Keratinocyte (primary cell): ENCODE data around the gene DISP2. TPM values are rescaled to one million over a fixed set of nuclear protein-coding genes. Genes with fewer than 3 reads are reported as not detected.

Experiments
- DNase-seq: peaks from one replicate; pipeline ENCODE4 v3.0.0-alpha.2; 2011; ENCODE audit warnings: low read depth, missing footprints, low spot score
- FAIRE-seq: peaks from 2 replicates; lab custom pipeline; 2011; peaks lifted over from hg19 to GRCh38; lab: Jason Lieb, UNC
- H2AFZ ChIP-seq: 2 replicates; pipeline ENCODE4 v1.6.0; 2012; ENCODE audit warnings: low read length, control low read depth, inconsistent platforms; ENCODE audit not compliant: control insufficient read depth
- H3K27ac ChIP-seq: 2 replicates; pipeline ENCODE4 v1.5.1; 2011; ENCODE audit warnings: low read length; ENCODE audit not compliant: control insufficient read depth, insufficient read depth
- H3K27me3 ChIP-seq: 3 replicates; pipeline ENCODE4 v1.6.0; 2011; ENCODE audit warnings: low read length; ENCODE audit not compliant: control insufficient read depth, insufficient read depth; ENCODE audit errors: extremely low read depth
- H3K36me3 ChIP-seq, 2 experiments: 2 replicates in 1 of 2; 3 replicates in 1 of 2; pipeline ENCODE4 v1.5.1; 2011; ENCODE audit warnings: low read length in 2 of 2, mild to moderate bottlenecking in 1 of 2; ENCODE audit not compliant: control insufficient read depth in 2 of 2, insufficient read depth in 2 of 2; ENCODE audit errors: extremely low read depth in 1 of 2
- H3K4me1 ChIP-seq: 3 replicates; pipeline ENCODE4 v1.5.1; 2011; ENCODE audit warnings: low read length; ENCODE audit not compliant: control insufficient read depth, insufficient read depth; ENCODE audit errors: extremely low read depth
- H3K4me2 ChIP-seq: 3 replicates; pipeline ENCODE4 v1.6.0; 2011; ENCODE audit warnings: low read depth, low read length; ENCODE audit not compliant: control insufficient read depth, insufficient read depth; ENCODE audit errors: extremely low read depth
- H3K4me3 ChIP-seq, 3 experiments: fragments of 200-600 bp in 1 of 3; sonication (generic) in 1 of 3; 2 replicates in 2 of 3; 3 replicates in 1 of 3; pipeline ENCODE4 v1.5.1; 2011 to 2016; ENCODE audit warnings: low read length in 3 of 3, mild to moderate bottlenecking in 3 of 3, control low read depth in 2 of 3, inconsistent platforms in 1 of 3, low read depth in 1 of 3, mixed read lengths in 1 of 3, mixed run types in 1 of 3, moderate library complexity in 1 of 3; ENCODE audit not compliant: control insufficient read depth in 2 of 3, insufficient read depth in 2 of 3; ENCODE audit errors: extremely low read depth in 1 of 3
- H3K79me2 ChIP-seq: 2 replicates; pipeline ENCODE4 v1.6.0; 2012; ENCODE audit warnings: low read length; ENCODE audit not compliant: control insufficient read depth, insufficient read depth
- H3K9ac ChIP-seq: 3 replicates; pipeline ENCODE4 v1.6.0; 2011; ENCODE audit warnings: low read length; ENCODE audit not compliant: control insufficient read depth, insufficient read depth; ENCODE audit errors: extremely low read depth
- H3K9me1 ChIP-seq: 3 replicates; pipeline ENCODE4 v1.6.0; 2011; ENCODE audit warnings: low read length; ENCODE audit not compliant: control insufficient read depth, insufficient read depth; ENCODE audit errors: extremely low read depth
- H3K9me3 ChIP-seq: 2 replicates; pipeline ENCODE4 v1.5.1; 2012; ENCODE audit warnings: low read depth, low read length; ENCODE audit not compliant: control insufficient read depth
- H4K20me1 ChIP-seq: 3 replicates; pipeline ENCODE4 v1.6.0; 2011; ENCODE audit warnings: low read length; ENCODE audit not compliant: control insufficient read depth, insufficient read depth; ENCODE audit errors: extremely low read depth
- CTCF ChIP-seq, 3 experiments: IDR thresholded peaks in 1 of 3; conservative IDR thresholded peaks in 1 of 3; optimal IDR thresholded peaks in 1 of 3; 2 replicates in 2 of 3; 3 replicates in 1 of 3; pipeline versions ENCODE3 to v1.5.1; 2011; ENCODE audit warnings: low read length in 3 of 3, mild to moderate bottlenecking in 3 of 3, moderate library complexity in 2 of 3, control low read depth in 1 of 3, inconsistent platforms in 1 of 3; ENCODE audit not compliant: insufficient read depth in 2 of 3; ENCODE audit errors: extremely low read depth in 1 of 3
- EZH2 ChIP-seq: IDR thresholded peaks from one replicate; pipeline ENCODE4 v1.6.1; 2012; ENCODE audit warnings: inconsistent platforms, mild to moderate bottlenecking, low read length, moderate library complexity
- dilution Hi-C: fragments of 300-500 bp; cut with MboI; formaldehyde crosslinking; loops from one replicate; pipeline ENCODE4 v1.7.0; 2020; ENCODE audit warnings: low sequenced_read_pairs; ENCODE audit not compliant: extremely low pct_ligation_motif_present
- polyA plus RNA-seq, 5 experiments: library from polyadenylated mRNA; depleted of rRNA in 3 of 5; stranded (reverse) in 3 of 5; stranded (forward) in 1 of 5; unstranded in 1 of 5; fragments of >200 nt; gene quantifications; 1 replicate in 1 of 5; 2 replicates in 3 of 5; 3 replicates in 1 of 5; pipeline versions ENCODE4 v1.2.1 to v1.2.3, GENCODE V29; 2011 to 2012; ENCODE audit warnings: missing spikeins in 2 of 5, low read depth in 1 of 5, low replicate concordance in 1 of 5

Gene DISP2
- polyA plus RNA-seq, 1 donor (not counting 4 experiments of a cell fraction or from before 2014, with no cell fraction given): 0.12 TPM

- no peak overlapping the region for H3K9ac ChIP-seq
- no peak overlapping the region for H2AFZ ChIP-seq
- no peaks in the 10 kb centered on the region for H3K27me3 ChIP-seq
- H3K4me2 ChIP-seq: no peak overlapping the region
- H4K20me1 ChIP-seq: no peaks in the 10 kb centered on the region
- TF ChIP-seq EZH2 (no peak), CTCF (optimal IDR thresholded peaks at IDR 0.05 in 1 of 3, IDR thresholded peaks at IDR 0.05 in 1 of 3, conservative IDR thresholded peaks at IDR 0.05 in 1 of 3; ENCODE audit: extremely low read depth in 1 of 3, insufficient read depth in 2 of 3, low read length in 3 of 3) (no peak)
- no peak overlapping the region for H3K4me3 ChIP-seq
- H3K9me1 ChIP-seq: peaks cover 4% of the 10 kb centered on the region
- DNase-seq (no peak), FAIRE-seq (no peak)
- H3K9me3 ChIP-seq: no peaks in the 10 kb centered on the region
- peaks cover 41% of the 10 kb centered on the region for H3K4me1 ChIP-seq
- no peak overlapping the region for H3K27ac ChIP-seq
- peaks cover 11 to 15% of the 10 kb centered on the region in 2 experiments for H3K36me3 ChIP-seq
- peaks cover 16% of the 10 kb centered on the region for H3K79me2 ChIP-seq
- dilution Hi-C loops: no loop called here
Observed at GRCh38 chr15:40329804-40330203, 28.2 kb upstream of the DISP2 start.

GRCh38 chr15:40330368-40330836, 27.6 kb upstream of the DISP2 start:
- peaks cover 11% of the 10 kb centered on the region for H3K79me2 ChIP-seq
- no peaks in the 10 kb centered on the region for H4K20me1 ChIP-seq
- peaks cover 4% of the 10 kb centered on the region for H3K9me1 ChIP-seq
- no peak overlapping the region for H3K9ac ChIP-seq
- FAIRE-seq (no peak), DNase-seq (no peak)
- dilution Hi-C loops: no loop called here
- H3K36me3 ChIP-seq: peaks cover 15 to 16% of the 10 kb centered on the region in 2 experiments
- TF ChIP-seq EZH2 (no peak), CTCF (optimal IDR thresholded peaks at IDR 0.05 in 1 of 3, IDR thresholded peaks at IDR 0.05 in 1 of 3, conservative IDR thresholded peaks at IDR 0.05 in 1 of 3; ENCODE audit: extremely low read depth in 1 of 3, insufficient read depth in 2 of 3, low read length in 3 of 3) (no peak)
- no peak overlapping the region for H3K27ac ChIP-seq
- H3K4me1 ChIP-seq: peaks cover 42% of the 10 kb centered on the region
- H2AFZ ChIP-seq: no peak overlapping the region
- no peak overlapping the region for H3K4me2 ChIP-seq
- no peak overlapping the region for H3K4me3 ChIP-seq
- no peaks in the 10 kb centered on the region for H3K27me3 ChIP-seq
- H3K9me3 ChIP-seq: no peaks in the 10 kb centered on the region
